ENCODE results near the gene TMEM222.

Gene TMEM222

GRCh38 chr1:27377760-27378495, 56.0 kb downstream of the TMEM222 start:
- H2BK12ac ChIP-seq (ENCODE audit: low read length): no peak overlapping the region
- H3K27me3 ChIP-seq (ENCODE audit: insufficient read depth, low read length): peaks cover 2% of the 10 kb centered on the region
- H3K4me3 ChIP-seq (ENCODE audit: low read depth, low read length): no peak overlapping the region
- no CpG with 5 or more reads among the region's 12 CpGs for WGBS (ENCODE audit: extremely low coverage, insufficient coverage, insufficient read length)
- H3K79me2 ChIP-seq (ENCODE audit: control insufficient read depth, insufficient read depth, low read length, poor library complexity): no peaks in the 10 kb centered on the region
- H3K14ac ChIP-seq (ENCODE audit: low read length): no peak overlapping the region
- H3K9me3 ChIP-seq (ENCODE audit: insufficient read depth, low read depth, low read length): no peaks in the 10 kb centered on the region
- DNase-seq: no peak
- no peak overlapping the region for H2AFZ ChIP-seq (ENCODE audit: insufficient read depth, low read length, poor library complexity)
- H4K91ac ChIP-seq (ENCODE audit: low read depth, low read length): no peak overlapping the region
- H4K8ac ChIP-seq (ENCODE audit: low read depth, low read length): no peak overlapping the region
- H3K79me1 ChIP-seq (ENCODE audit: low read length): no peaks in the 10 kb centered on the region
- H3K36me3 ChIP-seq (ENCODE audit: control insufficient read depth in 1 of 2, insufficient read depth in 2 of 2, low read length in 2 of 2): no peaks in the 10 kb centered on the region
- no peak overlapping the region for H4K12ac ChIP-seq (ENCODE audit: low read depth, low read length)
- no peak overlapping the region for H3K4ac ChIP-seq (ENCODE audit: low read depth, low read length)
- H3K9ac ChIP-seq (ENCODE audit: low read length): no peak overlapping the region
- H3K23ac ChIP-seq (ENCODE audit: low read length): no peak overlapping the region
- H3K4me2 ChIP-seq (ENCODE audit: low read length): no peak overlapping the region
- H3K18ac ChIP-seq (ENCODE audit: low read length): no peak overlapping the region
- H2AK5ac ChIP-seq (ENCODE audit: low read length): no peak overlapping the region
- no peak overlapping the region for H3K27ac ChIP-seq (ENCODE audit: low read depth, low read length)
- H2BK5ac ChIP-seq (ENCODE audit: low read depth, low read length, poor library complexity): no peak overlapping the region
- H3K4me1 ChIP-seq (ENCODE audit: control insufficient read depth in 1 of 2, insufficient read depth in 2 of 2, low read length in 2 of 2): no peaks in the 10 kb centered on the region
- no peak overlapping the region for H2BK120ac ChIP-seq (ENCODE audit: insufficient read depth, low read length, poor library complexity)

- Histone ChIP-seq H2BK120ac (ENCODE audit: insufficient read depth, low read length, poor library complexity) (no peak overlapping the region), H4K8ac (ENCODE audit: low read depth, low read length) (no peak overlapping the region), H3K27ac (ENCODE audit: low read depth, low read length) (no peak overlapping the region), H3K9me3 (ENCODE audit: insufficient read depth, low read depth, low read length) (no peaks in the 10 kb centered on the region), H3K36me3 (ENCODE audit: control insufficient read depth in 1 of 2, insufficient read depth in 2 of 2, low read length in 2 of 2) (no peaks in the 10 kb centered on the region), H3K23ac (ENCODE audit: low read length) (no peak overlapping the region), H3K4ac (ENCODE audit: low read depth, low read length) (no peak overlapping the region), H3K27me3 (ENCODE audit: insufficient read depth, low read length) (peaks cover 2% of the 10 kb centered on the region), H2BK5ac (ENCODE audit: low read depth, low read length, poor library complexity) (no peak overlapping the region), H3K4me2 (ENCODE audit: low read length) (no peak overlapping the region), H3K79me1 (ENCODE audit: low read length) (no peaks in the 10 kb centered on the region), H3K14ac (ENCODE audit: low read length) (no peak overlapping the region), H4K12ac (ENCODE audit: low read depth, low read length) (no peak overlapping the region), H3K9ac (ENCODE audit: low read length) (no peak overlapping the region), H3K18ac (ENCODE audit: low read length) (no peak overlapping the region), H2AFZ (ENCODE audit: insufficient read depth, low read length, poor library complexity) (no peak overlapping the region), H4K91ac (ENCODE audit: low read depth, low read length) (no peak overlapping the region), H3K4me1 (ENCODE audit: control insufficient read depth in 1 of 2, insufficient read depth in 2 of 2, low read length in 2 of 2) (peaks cover 0 to 3% of the 10 kb centered on the region in 2 experiments), H2BK12ac (ENCODE audit: low read length) (no peak overlapping the region), H3K4me3 (ENCODE audit: low read depth, low read length) (no peak overlapping the region), H3K79me2 (ENCODE audit: control insufficient read depth, insufficient read depth, low read length, poor library complexity) (no peaks in the 10 kb centered on the region), H2AK5ac (ENCODE audit: low read length) (no peak overlapping the region)
- no peak for DNase-seq
- no CpG with 5 or more reads among the region's 11 CpGs for WGBS (ENCODE audit: extremely low coverage, insufficient coverage, insufficient read length)
These were observed 57.7 kb downstream of the TMEM222 start for GRCh38 chr1:27379564-27380122.

GRCh38 chr1:27380224-27380623, 58.3 kb downstream of the TMEM222 start:
- Histone ChIP-seq H2BK120ac (ENCODE audit: insufficient read depth, low read length, poor library complexity) (no peak overlapping the region), H4K8ac (ENCODE audit: low read depth, low read length) (no peak overlapping the region), H4K91ac (ENCODE audit: low read depth, low read length) (no peak overlapping the region), H2BK12ac (ENCODE audit: low read length) (no peak overlapping the region), H3K36me3 (ENCODE audit: control insufficient read depth in 1 of 2, insufficient read depth in 2 of 2, low read length in 2 of 2) (no peaks in the 10 kb centered on the region), H3K18ac (ENCODE audit: low read length) (no peak overlapping the region), H3K14ac (ENCODE audit: low read length) (no peak overlapping the region), H2AFZ (ENCODE audit: insufficient read depth, low read length, poor library complexity) (no peak overlapping the region), H3K23ac (ENCODE audit: low read length) (no peak overlapping the region), H3K27ac (ENCODE audit: low read depth, low read length) (no peak overlapping the region), H2BK5ac (ENCODE audit: low read depth, low read length, poor library complexity) (no peak overlapping the region), H3K4me2 (ENCODE audit: low read length) (no peak overlapping the region), H3K79me2 (ENCODE audit: control insufficient read depth, insufficient read depth, low read length, poor library complexity) (no peaks in the 10 kb centered on the region), H3K27me3 (ENCODE audit: insufficient read depth, low read length) (peaks cover 2% of the 10 kb centered on the region), H3K9ac (ENCODE audit: low read length) (no peak overlapping the region), H3K9me3 (ENCODE audit: insufficient read depth, low read depth, low read length) (no peaks in the 10 kb centered on the region), H3K79me1 (ENCODE audit: low read length) (no peaks in the 10 kb centered on the region), H4K12ac (ENCODE audit: low read depth, low read length) (no peak overlapping the region), H3K4ac (ENCODE audit: low read depth, low read length) (no peak overlapping the region), H2AK5ac (ENCODE audit: low read length) (no peak overlapping the region), H3K4me3 (ENCODE audit: low read depth, low read length) (no peak overlapping the region), H3K4me1 (ENCODE audit: control insufficient read depth in 1 of 2, insufficient read depth in 2 of 2, low read length in 2 of 2) (peaks cover 0 to 3% of the 10 kb centered on the region in 2 experiments)
- no peak for DNase-seq
- no CpG with 5 or more reads among the region's 4 CpGs for WGBS (ENCODE audit: extremely low coverage, insufficient coverage, insufficient read length)

- Histone ChIP-seq H3K9ac (ENCODE audit: low read length) (no peak overlapping the region), H4K8ac (ENCODE audit: low read depth, low read length) (no peak overlapping the region), H2BK120ac (ENCODE audit: insufficient read depth, low read length, poor library complexity) (no peak overlapping the region), H2AK5ac (ENCODE audit: low read length) (no peak overlapping the region), H3K4me2 (ENCODE audit: low read length) (no peak overlapping the region), H3K14ac (ENCODE audit: low read length) (no peak overlapping the region), H3K79me2 (ENCODE audit: control insufficient read depth, insufficient read depth, low read length, poor library complexity) (no peaks in the 10 kb centered on the region), H2AFZ (ENCODE audit: insufficient read depth, low read length, poor library complexity) (no peak overlapping the region), H3K23ac (ENCODE audit: low read length) (no peak overlapping the region), H3K4ac (ENCODE audit: low read depth, low read length) (no peak overlapping the region), H3K4me1 (ENCODE audit: control insufficient read depth in 1 of 2, insufficient read depth in 2 of 2, low read length in 2 of 2) (peaks cover 0 to 3% of the 10 kb centered on the region in 2 experiments), H4K91ac (ENCODE audit: low read depth, low read length) (no peak overlapping the region), H2BK12ac (ENCODE audit: low read length) (no peak overlapping the region), H3K18ac (ENCODE audit: low read length) (no peak overlapping the region), H4K12ac (ENCODE audit: low read depth, low read length) (no peak overlapping the region), H2BK5ac (ENCODE audit: low read depth, low read length, poor library complexity) (no peak overlapping the region), H3K36me3 (ENCODE audit: control insufficient read depth in 1 of 2, insufficient read depth in 2 of 2, low read length in 2 of 2) (no peaks in the 10 kb centered on the region), H3K4me3 (ENCODE audit: low read depth, low read length) (no peak overlapping the region), H3K27ac (ENCODE audit: low read depth, low read length) (no peak overlapping the region), H3K79me1 (ENCODE audit: low read length) (no peaks in the 10 kb centered on the region), H3K27me3 (ENCODE audit: insufficient read depth, low read length) (peaks cover 2% of the 10 kb centered on the region), H3K9me3 (ENCODE audit: insufficient read depth, low read depth, low read length) (no peaks in the 10 kb centered on the region)
- no CpG with 5 or more reads among the region's 12 CpGs for WGBS (ENCODE audit: extremely low coverage, insufficient coverage, insufficient read length)
- no peak for DNase-seq
These were observed 59.1 kb downstream of the TMEM222 start for GRCh38 chr1:27380766-27381733.

Measured in trophoblast cell (in vitro differentiated cells and primary cell).